SU-DHL-6 (cell line): ENCODE measurements around the gene EHBP1.

ENCODE experiments used
- CTCF ChIP-seq: fragments of 200-600 bp; sonication (generic); IDR thresholded peaks from one replicate; pipeline ENCODE4 v1.5.1; 2017; ENCODE audit warnings: antibody characterized with exemption, mild to moderate bottlenecking, low read length, moderate library complexity; ENCODE audit not compliant: insufficient read depth, poor library complexity, severe bottlenecking
- EZH2phosphoT487 ChIP-seq: fragments of 200-600 bp; sonication (generic), shearing (Covaris generic); conservative IDR thresholded peaks from 2 replicates; pipeline ENCODE4 v1.6.1; 2018; ENCODE audit warnings: mild to moderate bottlenecking, antibody characterized with exemption, low read length, moderate library complexity, mixed read lengths

GRCh38 chr2:62919041-62919440, 213.5 kb downstream of the EHBP1 start:
- TF ChIP-seq CTCF (no peak), EZH2phosphoT487 (no peak)
